ENCODE measurements around the gene XIRP2.

DNA sequence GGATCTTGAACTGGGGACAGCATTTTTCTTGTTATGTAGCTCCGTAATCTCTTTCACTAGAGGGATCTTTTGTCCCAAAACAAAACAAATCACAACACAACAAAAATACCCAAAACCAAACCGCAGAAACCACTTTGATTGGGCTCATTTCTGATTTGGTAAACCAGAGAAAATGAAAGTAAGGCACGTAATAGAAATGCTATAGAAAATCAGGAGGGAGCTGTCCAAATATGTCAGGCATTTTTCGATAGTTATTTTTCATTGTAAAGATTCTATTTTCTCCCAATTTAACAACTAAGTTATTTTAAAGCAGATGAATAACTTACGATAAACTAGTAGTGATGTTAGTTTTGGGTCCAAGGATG, 406.5 kb downstream of the XIRP2 start:
- TF ChIP-seq POLR2A (IDR thresholded peaks at IDR 0.05; ENCODE audit: low read depth, low read length) (no peak), BHLHE40 (IDR thresholded peaks at IDR 0.05; ENCODE audit: low read depth, low read length) (no peak), CEBPB (IDR thresholded peaks at IDR 0.05; ENCODE audit: low read depth, low read length) (no peak), RAD21 (IDR thresholded peaks at IDR 0.05; ENCODE audit: low read length) (no peak), FOS (IDR thresholded peaks at IDR 0.05; ENCODE audit: low read depth, low read length) (no peak), MAFK (IDR thresholded peaks at IDR 0.05; ENCODE audit: low read depth, low read length) (no peak)
- TF ChIP-seq, protein P1, sequence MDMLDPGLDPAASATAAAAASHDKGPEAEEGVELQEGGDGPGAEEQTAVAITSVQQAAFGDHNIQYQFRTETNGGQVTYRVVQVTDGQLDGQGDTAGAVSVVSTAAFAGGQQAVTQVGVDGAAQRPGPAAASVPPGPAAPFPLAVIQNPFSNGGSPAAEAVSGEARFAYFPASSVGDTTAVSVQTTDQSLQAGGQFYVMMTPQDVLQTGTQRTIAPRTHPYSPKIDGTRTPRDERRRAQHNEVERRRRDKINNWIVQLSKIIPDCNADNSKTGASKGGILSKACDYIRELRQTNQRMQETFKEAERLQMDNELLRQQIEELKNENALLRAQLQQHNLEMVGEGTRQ (IDR thresholded peaks at IDR 0.05; ENCODE audit: low read depth, low read length): no peak
- TF ChIP-seq, protein P2, sequence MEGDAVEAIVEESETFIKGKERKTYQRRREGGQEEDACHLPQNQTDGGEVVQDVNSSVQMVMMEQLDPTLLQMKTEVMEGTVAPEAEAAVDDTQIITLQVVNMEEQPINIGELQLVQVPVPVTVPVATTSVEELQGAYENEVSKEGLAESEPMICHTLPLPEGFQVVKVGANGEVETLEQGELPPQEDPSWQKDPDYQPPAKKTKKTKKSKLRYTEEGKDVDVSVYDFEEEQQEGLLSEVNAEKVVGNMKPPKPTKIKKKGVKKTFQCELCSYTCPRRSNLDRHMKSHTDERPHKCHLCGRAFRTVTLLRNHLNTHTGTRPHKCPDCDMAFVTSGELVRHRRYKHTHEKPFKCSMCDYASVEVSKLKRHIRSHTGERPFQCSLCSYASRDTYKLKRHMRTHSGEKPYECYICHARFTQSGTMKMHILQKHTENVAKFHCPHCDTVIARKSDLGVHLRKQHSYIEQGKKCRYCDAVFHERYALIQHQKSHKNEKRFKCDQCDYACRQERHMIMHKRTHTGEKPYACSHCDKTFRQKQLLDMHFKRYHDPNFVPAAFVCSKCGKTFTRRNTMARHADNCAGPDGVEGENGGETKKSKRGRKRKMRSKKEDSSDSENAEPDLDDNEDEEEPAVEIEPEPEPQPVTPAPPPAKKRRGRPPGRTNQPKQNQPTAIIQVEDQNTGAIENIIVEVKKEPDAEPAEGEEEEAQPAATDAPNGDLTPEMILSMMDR (conservative IDR thresholded peaks at IDR 0.05; ENCODE audit: low read depth, low read length): no peak
